ENCODE data around the gene SEZ6. TPM values are rescaled to one million over a fixed set of nuclear protein-coding genes. Genes with fewer than 3 reads are reported as not detected.

Gene SEZ6
- total and polyA plus RNA-seq, 2 of the 4 experiments (the other 2 are of a cell fraction) = not detected

GRCh38 chr17:29031488-29031887 is 25.7 kb upstream of the SEZ6 start:
- Histone ChIP-seq H2AFZ (replicated peaks; ENCODE audit: low read length, poor library complexity) (no peak overlapping the region), H2BK120ac (ENCODE audit: low read depth, low read length) (no peak overlapping the region), H2AK9ac (replicated peaks; ENCODE audit: low read depth, low read length, poor library complexity) (no peak overlapping the region), H3K27me3 (ENCODE audit: control insufficient read depth, insufficient read depth, low read length) (peaks cover 63% of the 10 kb centered on the region), H3K4me2 (ENCODE audit: low read depth, low read length) (no peak overlapping the region), H2AK5ac (ENCODE audit: low read depth, low read length) (no peak overlapping the region), H4K8ac (ENCODE audit: low read depth in 2 of 2, low read length in 2 of 2) (no peak overlapping the region), H3K4me3 (ENCODE audit: insufficient read depth, low read depth, low read length) (no peak overlapping the region), H3K18ac (ENCODE audit: low read depth, low read length) (no peak overlapping the region), H2BK5ac (ENCODE audit: low read depth, low read length, poor library complexity, severe bottlenecking) (no peak overlapping the region), H3K4me1 (ENCODE audit: control insufficient read depth, insufficient read depth, low read length) (no peaks in the 10 kb centered on the region), H4K5ac (ENCODE audit: low read depth, low read length) (no peak overlapping the region), H3K79me1 (ENCODE audit: low read depth in 1 of 2, low read length in 2 of 2) (no peaks in the 10 kb centered on the region), H4K20me1 (ENCODE audit: insufficient read depth, low read length) (no peaks in the 10 kb centered on the region), H3K14ac (replicated peaks; ENCODE audit: low read depth, low read length) (no peak overlapping the region), H3K9me1 (ENCODE audit: insufficient read depth, low read length) (no peaks in the 10 kb centered on the region), H3K36me3 (ENCODE audit: control insufficient read depth, insufficient read depth, low read length) (no peaks in the 10 kb centered on the region), H3K4ac (ENCODE audit: low read depth, low read length) (no peak overlapping the region), H3K9me3 (ENCODE audit: control insufficient read depth, insufficient read depth, low read length) (peaks cover 27% of the 10 kb centered on the region), H2BK15ac (ENCODE audit: low read depth, low read length) (no peak overlapping the region), H3K23ac (ENCODE audit: low read depth, low read length) (no peak overlapping the region), H2BK20ac (ENCODE audit: low read depth, low read length) (no peak overlapping the region), H3K27ac (ENCODE audit: insufficient read depth, low read length) (no peak overlapping the region), H3K9ac (ENCODE audit: low read depth, low read length) (no peak overlapping the region), H4K91ac (ENCODE audit: insufficient read depth, low read depth, low read length) (no peak overlapping the region), H3K56ac (ENCODE audit: extremely low read depth, insufficient read depth, low read length) (no peak overlapping the region)
- POLR2A ChIA-PET (ENCODE audit: unreplicated experiment) = no interaction called here
- intact Hi-C loops (cut with micrococcal nuclease) (no loop called here), dilution Hi-C loops (cut with HindIII; ENCODE audit: low sequenced_read_pairs, unreplicated experiment) (no loop called here), in situ Hi-C loops (cut with MboI; ENCODE audit: low sequenced_read_pairs) (no loop called here)
- no TSS peak for BruUV-seq (replicated peaks)
- CTCF ChIA-PET = no interaction called here
- WGBS, 2 experiments (ENCODE audit: extremely low coverage in 2 of 2, insufficient read length in 1 of 2) = 20% methylated on average over 2 of the region's 5 CpGs; no CpG with 5 or more reads in 1 of the 2 experiments
- no peak for DNase-seq
- no peak for TF ChIP-seq BHLHE40 (IDR thresholded peaks at IDR 0.05; ENCODE audit: low read depth, low read length)
- no peak for TF ChIP-seq POLR2A (IDR thresholded peaks at IDR 0.05; ENCODE audit: low read depth, low read length)
- no peak for TF ChIP-seq CEBPB (IDR thresholded peaks at IDR 0.05; ENCODE audit: low read depth, low read length)
- ATAC-seq (ENCODE audit: low read depth) = no peak
